Measurements from ENCODE around the gene CAMKMT.

GRCh38 chr2:44746856-44747615, 385.3 kb downstream of the CAMKMT start:
- no peak for TF ChIP-seq EZH2 (IDR thresholded peaks at IDR 0.05; ENCODE audit: low read length, unreplicated experiment)
- TF ChIP-seq CTCF (conservative IDR thresholded peaks at IDR 0.05; ENCODE audit: low read depth, low read length): no peak

Measured in PC-3 (cell line).